Germinal center (tissue), 1 donor: Measurements from ENCODE around the gene FBXW8.

Experiments used
- DNase-seq: peaks from one replicate; pipeline ENCODE4 v3.0.0; 2012; ENCODE audit warnings: mixed read lengths, low spot score

The FBXW8 gene

DNA sequence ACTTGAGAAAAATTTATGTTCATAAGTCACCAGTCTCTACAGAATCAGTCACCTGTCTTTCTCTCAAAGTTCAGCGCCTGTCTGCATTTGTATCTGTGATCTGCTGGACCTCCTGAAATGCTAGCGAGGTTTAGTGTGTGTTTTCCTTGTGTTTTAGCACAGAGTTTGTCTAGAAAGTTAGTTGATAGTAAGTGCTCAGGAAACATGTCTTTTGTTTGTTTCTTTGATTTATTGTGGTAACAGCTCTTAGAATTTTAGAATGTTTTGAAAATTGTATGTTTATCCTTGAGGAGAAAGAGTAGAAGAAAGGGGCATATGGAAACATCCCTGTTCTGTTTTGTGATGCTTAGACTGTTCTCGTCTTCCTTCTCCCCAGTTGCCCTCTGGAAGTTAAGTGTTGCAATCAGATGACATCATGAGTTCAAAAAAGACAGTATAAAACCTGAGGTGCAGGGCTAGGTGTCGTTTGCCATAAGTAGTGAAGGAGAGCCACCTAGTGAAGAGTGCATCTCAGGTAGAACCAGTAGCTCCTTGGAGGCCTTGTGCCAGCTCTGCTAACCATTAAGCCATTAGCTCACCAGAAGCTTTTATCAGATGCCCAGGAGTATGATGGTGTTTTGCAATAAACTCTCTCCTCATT, 44.8 kb downstream of the FBXW8 start:
- peak; percentile 8 for DNase-seq

DNA sequence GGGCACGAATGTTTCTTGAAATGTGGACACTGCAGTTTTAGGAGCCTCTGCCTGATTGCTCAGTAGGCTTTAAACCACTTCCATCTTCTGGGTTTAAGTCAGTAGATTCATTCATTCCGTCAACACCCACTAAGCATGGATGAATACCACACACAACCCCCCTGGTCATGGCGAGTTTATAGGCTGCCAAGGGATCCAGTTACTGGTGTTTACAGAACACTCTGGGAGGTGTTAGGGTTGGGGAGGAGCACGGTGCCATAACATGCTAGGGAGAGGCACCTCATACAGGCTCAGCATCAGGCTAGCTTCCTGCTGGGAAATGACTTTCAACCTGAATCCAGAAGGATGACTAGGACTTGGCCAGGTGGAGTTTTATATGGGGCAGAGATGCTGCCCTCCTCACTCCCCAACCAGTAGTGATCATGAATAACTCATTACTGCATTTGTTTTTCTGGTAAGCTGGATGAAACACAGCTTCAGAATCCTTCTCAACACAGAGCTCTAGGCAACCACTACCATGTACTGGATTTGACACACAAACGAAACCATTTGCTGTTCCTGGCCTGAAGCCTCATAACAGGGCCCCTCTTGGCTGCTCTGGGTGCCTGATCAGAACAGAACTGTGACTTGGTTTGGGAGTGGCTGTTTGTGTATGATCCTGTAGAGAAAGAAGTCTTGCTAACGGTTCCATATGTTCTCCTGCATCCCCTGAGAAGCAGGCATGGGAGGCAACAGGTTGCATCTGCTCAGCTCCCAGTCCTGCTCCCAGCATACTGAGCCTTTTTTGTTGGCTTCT, 47.9 kb downstream of the FBXW8 start:
- no peak for DNase-seq

DNA sequence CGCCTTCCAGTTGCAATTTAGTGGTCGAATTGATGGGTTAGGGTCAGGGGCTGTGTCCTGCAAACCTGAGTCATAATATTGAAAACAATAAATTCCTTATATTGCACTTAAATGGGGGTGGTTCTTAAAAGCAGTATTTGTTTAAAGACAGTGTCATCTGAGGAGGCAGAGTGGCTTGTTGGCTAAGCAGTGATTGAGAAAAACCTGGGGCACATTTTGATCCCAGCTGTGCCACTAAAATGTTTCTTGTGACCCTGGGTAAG, 48.4 kb downstream of the FBXW8 start:
- DNase-seq: no peak

DNA sequence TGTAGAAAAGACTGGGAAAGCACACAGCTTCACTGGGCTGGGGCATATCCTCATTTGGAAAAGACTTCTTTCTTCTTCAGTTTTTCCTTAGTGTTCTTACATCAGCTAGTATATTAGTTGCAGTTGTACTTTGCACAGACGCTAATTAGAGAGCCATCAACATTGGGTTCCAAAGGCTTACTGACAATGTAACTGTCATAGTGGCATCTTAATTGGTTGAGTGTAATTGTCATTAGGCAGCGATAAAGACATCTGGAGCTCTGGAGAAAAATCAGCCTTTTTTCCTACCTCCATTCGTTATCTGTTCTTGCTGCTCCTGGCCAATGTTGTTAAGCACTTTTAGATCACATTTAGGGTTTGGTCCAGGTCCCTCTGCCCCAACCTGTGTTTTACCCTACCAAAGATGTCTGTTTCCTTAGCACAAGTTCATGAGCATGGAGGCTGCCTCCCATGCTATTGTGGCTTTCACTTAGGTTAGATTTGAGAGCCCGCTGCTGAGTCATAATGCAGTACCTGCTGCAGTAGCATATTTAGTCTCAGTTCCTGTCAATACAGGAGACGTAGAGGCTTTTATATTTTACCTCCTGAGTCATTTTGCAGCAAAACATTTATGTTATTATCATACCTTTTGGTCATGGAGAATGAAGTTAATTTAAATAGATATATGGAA, 49.2 kb downstream of the FBXW8 start:
- DNase-seq: no peak

DNA sequence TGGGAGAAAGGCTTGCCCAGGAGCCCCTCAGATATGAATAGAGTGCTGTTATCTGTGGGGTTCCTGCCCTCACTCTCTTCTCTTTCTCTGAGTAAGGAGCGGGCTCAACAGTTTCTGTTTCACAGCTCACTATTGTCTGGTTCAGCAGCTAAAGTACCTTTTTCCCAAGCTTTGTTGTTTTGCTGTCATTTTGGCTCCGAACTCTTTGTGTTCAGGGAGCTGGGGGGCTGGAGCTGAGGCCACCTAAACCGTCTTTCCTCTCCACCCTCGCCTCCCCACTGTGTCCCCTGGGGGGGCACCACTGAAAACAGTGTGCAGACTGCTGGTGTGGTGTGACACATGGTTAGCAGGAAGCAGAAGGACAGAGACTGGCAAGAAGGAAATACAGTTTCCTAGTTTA, 51.4 kb downstream of the FBXW8 start:
- no peak for DNase-seq

DNA sequence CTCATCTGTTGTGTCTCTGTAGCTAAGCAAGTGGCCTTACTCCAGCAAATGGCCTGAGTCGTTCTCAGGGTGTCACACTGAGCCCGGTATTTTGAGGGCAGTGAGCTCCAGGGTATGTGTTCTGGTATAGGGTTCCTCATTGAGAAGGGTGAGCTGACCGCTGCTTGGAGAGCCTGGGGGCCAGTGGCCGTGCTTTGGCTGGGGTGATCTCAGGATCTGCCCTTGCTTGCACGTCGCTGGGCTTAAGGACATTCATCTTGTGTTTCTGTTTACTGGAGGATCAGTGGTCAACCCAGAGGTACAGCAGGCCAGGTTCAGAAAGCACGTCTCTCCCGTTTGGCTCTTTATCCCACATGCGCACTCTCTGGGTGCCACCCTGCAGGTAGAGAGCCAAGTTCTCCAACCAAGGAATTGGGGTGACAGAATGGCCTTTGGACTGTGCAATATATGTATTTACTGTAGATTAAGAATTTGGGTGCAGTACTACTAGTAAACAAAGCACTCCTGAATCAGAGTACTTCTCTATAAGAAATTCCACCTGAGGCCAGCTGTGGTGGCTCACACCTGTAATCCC, 52.1 kb downstream of the FBXW8 start:
- DNase-seq: no peak

DNA sequence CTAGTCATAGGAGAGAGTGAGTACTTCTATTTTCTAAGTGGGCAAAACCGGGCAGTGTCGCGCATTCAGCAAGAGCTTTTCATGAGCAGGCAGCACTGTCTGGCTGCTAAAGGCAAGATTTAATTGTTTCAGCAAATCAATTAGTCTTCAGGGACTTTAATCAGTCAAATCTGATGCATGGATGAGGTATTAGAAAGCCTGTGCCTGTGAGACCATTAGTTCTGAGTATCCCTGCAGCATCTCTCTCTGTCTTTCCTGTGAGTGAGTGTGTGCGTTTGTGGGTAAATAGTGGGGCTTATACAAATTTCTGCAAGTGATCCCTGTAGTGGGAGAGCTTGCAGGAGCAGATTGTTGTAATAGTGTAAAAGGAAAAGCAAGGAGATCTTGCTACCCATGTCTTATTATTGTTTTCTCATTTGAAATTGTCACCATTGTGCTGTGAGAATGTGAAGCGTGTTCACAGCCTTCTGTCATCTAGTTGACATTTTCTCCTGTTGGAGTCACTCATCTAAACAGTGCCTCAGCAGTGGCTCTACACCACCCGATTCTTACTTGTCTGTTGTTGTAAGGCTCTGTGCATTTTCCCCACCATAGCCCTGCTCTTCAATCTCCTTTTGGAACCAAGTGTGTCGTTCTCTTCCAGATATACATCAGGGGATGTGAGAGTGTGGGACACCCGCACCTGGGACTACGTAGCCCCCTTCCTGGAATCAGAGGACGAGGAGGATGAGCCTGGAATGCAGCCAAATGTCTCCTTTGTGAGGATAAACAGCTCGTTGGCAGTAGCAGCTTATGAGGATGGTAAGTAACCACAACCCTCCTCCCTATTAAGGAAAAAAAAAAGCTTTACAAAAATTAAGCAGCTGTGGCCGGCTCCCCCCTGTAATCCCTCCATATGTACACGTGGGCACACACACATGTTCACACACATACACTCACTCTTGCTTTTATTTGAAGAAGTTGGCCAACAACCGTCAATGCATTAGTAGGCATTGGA, 53.6 kb downstream of the FBXW8 start:
- no peak for DNase-seq

DNA sequence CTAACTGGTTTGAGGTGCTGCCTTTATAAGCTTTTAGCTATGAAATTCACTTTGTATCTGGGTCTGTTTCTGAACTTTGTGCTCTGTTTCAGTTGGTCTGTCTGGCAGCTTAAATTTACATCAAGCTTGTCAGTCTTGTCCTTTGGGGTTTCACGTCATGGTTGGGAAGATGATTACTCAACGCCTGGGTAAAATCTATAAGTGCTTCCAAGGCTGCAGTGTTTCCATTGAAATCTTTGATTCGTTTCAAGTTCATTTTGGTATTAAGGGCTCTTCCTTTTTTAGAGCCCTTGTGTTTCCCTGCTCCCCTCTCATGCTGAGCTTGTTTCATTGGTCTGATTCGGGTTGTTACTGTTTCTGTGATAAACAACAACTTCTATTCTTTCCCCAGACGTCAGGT, 58.2 kb downstream of the FBXW8 start:
- DNase-seq: peak; percentile 33

DNA sequence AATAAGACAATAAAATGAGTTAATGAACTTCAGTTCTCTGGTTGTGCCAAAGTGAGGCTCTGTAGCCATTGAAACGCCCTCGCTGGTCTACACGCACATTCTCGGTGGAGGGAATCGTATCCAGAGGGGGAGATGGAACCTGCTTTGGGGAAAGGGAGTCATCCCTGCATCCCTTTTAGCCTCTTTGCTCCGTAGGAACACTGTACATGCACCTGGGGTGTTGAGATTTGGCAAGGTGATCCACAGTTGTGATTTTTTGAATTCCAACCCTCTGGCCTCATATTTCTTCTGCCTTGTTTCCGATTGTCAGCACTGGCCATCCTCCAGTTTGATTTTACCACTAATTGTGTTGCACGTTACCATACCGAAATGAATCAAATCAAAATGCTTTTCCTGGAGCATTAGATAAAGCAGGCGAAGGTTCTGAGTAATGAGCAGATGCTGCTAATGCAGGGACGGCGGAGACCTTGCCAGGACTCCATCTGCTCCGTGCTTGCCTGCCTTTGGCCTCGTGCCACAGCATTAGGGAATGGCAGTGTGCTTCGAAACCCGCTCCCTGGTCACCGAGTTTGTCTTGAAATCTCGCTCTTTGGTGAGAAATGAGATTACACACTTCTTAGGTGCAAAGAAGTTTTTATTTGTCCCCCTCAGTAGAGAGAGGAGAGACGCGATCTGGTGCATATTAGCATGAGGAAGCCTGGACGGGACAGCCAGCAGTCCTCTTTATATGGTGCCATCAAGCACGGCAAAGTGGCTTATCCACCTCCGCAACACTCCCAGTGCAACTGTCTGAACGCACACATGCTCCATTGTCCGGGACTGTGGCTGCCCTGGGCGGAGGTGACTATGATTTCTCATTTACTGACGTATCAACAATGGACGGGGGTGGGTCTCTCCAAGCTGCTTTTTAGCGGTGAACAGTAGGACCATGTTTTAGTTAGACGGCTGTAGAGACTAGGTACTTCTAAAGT, 59.1 kb downstream of the FBXW8 start:
- DNase-seq: no peak

DNA sequence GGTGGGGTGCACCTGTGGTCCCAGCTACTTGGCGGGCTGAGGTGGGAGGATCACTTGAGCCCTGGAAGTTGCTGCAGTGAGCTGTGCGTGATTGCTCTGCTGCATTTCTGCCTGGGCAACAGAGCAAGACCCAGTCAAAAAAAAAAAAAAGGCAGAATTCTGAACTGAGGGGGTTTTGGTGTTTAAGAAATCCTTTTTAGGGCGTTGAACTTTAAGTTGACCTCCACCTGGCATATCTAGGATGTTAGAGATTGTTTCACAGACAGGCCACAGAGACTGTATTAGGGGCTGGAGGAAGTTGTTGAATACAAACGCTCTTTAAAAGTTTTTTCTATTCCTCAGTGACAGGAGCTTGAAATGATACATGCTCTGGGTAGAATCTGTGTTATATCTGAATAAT, 60.5 kb downstream of the FBXW8 start:
- DNase-seq: no peak

DNA sequence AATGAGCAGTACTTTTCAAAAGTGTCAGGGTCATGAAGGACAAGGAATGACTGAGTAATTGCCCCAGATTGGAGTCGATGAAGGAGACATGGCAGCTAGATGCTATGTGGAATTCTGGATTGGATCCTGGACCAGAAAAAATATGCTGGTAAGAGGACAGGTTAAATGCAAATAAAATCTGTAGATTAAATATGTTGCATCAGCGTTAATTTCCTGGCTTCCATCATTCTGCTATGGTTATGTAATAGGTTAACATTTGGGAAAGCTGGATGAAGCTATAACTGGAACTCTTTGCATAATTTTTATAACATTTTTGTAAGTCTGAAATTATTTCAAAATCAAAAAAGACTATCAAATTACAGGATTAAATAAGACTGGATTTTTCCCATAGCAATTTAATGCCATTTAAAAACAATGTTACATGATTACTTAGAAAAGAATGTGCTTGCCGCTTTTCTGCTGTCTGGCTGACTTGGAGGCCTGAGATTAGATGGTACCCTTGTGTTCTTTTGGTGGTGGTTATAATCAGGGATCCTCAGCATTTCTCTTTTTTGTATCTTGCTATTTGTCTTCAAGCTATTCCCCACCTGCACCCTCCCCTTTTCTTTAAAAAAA, 65.1 kb downstream of the FBXW8 start:
- DNase-seq: no peak

DNA sequence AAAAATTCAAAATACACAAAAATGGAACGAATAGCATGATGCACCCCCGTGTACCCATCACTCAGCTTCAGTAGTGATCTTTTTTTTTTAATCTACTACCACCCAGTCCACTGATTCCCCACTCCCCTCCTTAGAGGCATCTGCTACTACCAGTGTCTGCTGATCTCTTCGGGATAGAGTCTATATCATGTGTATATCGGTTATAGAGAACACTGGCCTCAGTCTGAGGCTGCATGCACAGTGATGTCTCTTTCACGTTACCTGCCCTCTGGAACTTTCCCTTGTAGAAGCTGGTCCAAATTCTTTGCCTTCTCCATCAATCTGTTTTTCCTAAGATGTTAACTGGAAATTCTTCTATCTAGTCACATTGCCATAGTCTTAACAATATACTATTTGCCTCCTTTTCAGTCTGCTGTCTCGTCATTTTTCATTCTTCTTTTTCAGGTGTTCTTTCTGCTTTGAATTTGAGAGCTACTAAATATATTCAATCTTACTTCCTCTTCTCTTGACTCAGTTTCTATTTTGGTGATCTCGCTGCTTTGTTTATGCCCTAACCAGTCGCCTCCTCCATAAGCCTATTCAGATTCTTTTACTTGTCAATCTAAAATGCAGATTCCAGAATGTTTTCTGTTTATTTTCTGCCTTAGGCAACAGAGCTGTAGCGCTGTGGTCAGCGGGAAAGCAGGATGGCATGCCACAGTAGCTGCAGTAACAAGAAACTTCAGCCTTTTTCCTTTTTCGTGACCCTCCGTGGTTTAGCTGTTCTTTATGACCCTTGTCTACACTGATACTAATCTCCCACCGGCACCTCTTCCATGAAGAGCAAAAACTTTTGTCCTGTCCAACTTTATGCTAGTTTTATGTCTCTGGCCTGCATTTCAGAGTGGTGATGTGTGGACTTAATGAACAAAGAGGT, 67.0 kb downstream of the FBXW8 start:
- peak; percentile 46 for DNase-seq

DNA sequence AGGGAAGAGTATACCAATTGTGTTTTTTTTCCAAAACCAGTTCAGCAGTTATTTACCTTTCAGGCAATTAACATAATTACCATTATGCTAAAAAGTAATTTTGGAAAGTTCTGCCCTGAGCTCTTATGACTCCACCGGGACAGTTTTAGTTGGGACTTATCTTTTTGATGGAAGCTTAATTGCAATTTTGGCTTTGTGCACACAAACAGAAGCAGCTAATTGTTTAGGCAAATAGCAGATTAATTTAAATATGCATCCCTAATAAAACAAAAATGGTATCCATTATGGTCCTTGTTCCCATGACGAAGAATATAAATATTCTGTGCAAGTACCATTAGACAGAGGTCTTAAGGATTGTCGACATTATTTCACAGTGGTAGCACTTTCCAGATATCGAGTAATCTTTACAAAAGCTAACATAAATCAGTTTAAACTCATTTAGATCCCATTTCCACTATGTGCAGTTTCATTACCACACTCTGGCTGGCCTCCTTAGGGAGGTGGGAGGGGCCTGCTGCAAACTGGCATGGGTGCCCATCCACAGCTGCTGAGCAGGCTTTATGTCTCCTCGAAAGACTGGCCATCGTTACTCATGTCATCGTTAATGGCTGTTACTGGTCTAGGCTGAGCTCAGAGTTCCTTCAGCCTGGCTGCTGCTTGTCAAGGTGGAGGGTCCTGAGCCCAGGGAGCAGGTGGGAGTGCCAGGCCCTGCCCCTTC, 68.2 kb downstream of the FBXW8 start:
- no peak for DNase-seq

DNA sequence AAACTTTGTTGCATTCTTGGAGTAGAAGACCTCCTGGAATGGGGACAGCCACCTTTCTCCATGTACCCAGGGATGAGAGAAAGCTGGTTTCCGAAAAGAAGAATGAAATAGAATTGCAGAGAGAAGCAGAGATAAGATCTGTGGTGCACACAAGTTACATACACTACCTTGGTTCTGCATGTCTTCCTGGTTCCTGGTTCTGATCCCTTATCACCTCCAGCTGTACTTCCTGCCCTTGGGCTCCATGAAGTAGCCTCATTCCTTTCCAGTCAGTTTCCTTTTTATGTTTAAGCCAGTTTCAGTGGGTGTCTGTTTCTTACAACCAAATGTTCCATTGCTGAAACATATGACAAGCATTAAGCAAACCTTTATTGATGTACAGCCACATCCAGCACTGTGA, 69.3 kb downstream of the FBXW8 start:
- DNase-seq: no peak

DNA sequence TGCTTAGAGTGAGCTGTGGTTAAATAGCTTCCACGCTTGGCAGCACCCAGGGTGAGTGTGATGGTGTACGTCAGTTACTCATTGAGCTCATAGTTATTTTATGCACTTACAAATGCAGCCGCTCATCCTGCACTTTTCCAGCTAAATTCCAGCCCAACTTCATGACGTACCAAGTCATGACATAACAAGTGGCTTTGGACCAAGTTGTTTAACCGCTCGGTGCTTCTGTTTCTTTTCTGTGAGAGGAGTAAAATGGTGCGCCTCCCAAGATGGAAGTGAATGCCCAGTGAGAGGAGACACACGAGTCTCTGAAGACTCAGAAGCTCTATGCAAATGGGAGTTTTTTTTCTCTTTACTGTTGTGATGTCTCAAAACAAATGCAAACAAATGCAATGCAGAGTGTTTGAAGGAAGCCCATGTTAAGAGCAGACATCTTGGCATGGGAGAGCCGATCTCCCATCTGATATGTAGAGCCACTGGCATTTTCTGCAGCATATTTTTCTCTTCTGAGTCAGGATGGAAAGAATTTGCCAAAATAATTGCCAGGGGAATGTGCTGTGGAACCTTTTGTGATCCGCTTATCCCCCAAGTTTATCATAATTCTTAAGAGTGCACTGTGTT, 72.2 kb downstream of the FBXW8 start:
- no peak for DNase-seq

DNA sequence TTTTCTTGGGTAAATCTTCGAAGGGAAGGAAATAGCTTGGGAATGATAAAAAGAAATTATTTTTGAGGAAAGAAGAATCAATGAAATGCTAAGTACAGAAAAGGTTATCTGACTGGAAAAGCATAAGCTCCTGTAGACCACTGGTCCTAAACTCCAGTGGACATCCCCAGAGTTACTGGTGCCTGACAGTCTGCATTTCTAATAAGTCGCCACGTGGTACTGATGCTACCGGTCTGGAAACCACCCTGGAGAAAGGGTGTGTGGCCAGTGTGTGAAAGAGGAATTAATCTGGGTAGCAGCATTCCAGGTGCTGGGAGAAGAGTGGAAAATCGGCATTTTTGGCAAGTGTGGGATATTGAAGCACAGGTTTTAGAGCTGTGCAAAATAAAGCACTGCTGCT, 73.3 kb downstream of the FBXW8 start:
- no peak for DNase-seq

DNA sequence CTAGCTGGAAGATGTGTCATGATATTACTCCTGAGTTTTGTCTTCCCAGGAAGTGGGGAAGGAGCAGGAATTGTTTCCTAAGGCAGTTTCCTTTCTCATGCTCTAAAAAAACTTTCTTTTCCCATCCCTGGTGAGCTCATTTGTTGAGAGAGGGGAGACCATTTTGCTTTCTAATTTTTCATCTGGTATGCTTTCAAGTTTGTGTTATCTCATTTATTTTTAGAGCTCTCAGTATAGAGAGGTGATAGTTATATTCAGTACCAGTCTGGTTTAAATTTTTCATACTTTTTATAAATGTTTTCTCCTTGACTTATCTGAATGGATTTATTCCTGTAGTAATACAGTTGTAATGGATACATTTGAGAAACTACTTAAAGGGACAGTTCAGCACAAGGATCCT, 79.6 kb downstream of the FBXW8 start:
- no peak for DNase-seq
